ENCODE measurements around the gene ALK. TPM values are rescaled to one million over a fixed set of nuclear protein-coding genes. Genes with fewer than 3 reads are reported as not detected.

ALK gene
- total and polyA plus RNA-seq, 2 experiments from 2014 or later: 0.35 TPM; not detected in 1

DNA sequence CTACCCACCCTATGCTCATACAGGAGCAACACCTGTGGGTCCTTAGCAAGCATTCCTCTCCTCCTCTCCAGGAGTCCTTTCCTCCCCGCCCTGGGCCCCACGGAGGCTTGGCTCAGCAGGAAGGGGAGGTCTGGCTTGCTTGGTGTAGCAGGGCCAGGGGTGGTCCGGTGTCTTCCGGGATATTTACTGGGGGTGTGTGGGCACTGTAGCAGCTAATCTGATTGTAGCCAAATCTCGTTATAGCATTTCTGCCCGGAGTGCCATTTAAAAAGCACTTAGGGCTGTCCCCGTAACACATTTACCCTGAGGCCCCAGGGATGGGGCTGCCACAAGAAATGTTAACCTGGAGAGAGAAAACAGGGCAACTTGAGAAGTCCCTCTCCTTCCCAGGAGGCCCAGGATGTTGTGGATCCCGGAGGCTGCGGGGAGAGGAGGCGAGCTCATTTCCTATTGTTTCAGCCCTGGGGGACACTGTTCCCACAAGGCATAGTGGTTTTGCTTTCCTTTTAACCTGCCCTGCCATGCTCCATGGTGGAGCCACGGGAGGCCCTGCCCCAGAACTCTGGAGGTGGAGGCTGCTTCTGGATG is 671.6 kb downstream of the ALK start:
- no peak overlapping the region for H3K4me3 ChIP-seq
- peaks cover 7% of the 10 kb centered on the region for H3K27me3 Mint-ChIP-seq (ENCODE audit: insufficient read depth, low read depth, poor library complexity)
- H3K27ac ChIP-seq (ENCODE audit: low read depth): no peak overlapping the region
- no peak overlapping the region for H2AFZ ChIP-seq
- DNase-seq (ENCODE audit: low spot score) (no peak), ATAC-seq (no peak)
- H3K27me3 ChIP-seq (ENCODE audit: insufficient read depth): no peaks in the 10 kb centered on the region
- no peaks in the 10 kb centered on the region for H3K4me1 Mint-ChIP-seq
- no peaks in the 10 kb centered on the region for H3K36me3 ChIP-seq (ENCODE audit: insufficient read depth)
- no peak overlapping the region for H3K4me3 Mint-ChIP-seq
- no peaks in the 10 kb centered on the region for H4K20me1 ChIP-seq (replicated peaks; ENCODE audit: insufficient read depth)
- TF ChIP-seq ZNF462 (CRISPR knock-in tag; IDR thresholded peaks at IDR 0.05) (no peak), ZNF114 (CRISPR knock-in tag; IDR thresholded peaks at IDR 0.05) (no peak), NANOG (IDR thresholded peaks at IDR 0.05; ENCODE audit: borderline replicate concordance) (no peak), JUNB (IDR thresholded peaks at IDR 0.05; ENCODE audit: unreplicated experiment) (no peak), POLR2AphosphoS5 (IDR thresholded peaks at IDR 0.05; ENCODE audit: low read depth) (no peak), ZNF331 (CRISPR knock-in tag; IDR thresholded peaks at IDR 0.05; ENCODE audit: low read depth) (no peak), EZH2phosphoT487 (IDR thresholded peaks at IDR 0.05; ENCODE audit: unreplicated experiment) (no peak), EZH2 (IDR thresholded peaks at IDR 0.05; ENCODE audit: low read depth, unreplicated experiment) (no peak)
- TF ChIP-seq, protein P1, sequence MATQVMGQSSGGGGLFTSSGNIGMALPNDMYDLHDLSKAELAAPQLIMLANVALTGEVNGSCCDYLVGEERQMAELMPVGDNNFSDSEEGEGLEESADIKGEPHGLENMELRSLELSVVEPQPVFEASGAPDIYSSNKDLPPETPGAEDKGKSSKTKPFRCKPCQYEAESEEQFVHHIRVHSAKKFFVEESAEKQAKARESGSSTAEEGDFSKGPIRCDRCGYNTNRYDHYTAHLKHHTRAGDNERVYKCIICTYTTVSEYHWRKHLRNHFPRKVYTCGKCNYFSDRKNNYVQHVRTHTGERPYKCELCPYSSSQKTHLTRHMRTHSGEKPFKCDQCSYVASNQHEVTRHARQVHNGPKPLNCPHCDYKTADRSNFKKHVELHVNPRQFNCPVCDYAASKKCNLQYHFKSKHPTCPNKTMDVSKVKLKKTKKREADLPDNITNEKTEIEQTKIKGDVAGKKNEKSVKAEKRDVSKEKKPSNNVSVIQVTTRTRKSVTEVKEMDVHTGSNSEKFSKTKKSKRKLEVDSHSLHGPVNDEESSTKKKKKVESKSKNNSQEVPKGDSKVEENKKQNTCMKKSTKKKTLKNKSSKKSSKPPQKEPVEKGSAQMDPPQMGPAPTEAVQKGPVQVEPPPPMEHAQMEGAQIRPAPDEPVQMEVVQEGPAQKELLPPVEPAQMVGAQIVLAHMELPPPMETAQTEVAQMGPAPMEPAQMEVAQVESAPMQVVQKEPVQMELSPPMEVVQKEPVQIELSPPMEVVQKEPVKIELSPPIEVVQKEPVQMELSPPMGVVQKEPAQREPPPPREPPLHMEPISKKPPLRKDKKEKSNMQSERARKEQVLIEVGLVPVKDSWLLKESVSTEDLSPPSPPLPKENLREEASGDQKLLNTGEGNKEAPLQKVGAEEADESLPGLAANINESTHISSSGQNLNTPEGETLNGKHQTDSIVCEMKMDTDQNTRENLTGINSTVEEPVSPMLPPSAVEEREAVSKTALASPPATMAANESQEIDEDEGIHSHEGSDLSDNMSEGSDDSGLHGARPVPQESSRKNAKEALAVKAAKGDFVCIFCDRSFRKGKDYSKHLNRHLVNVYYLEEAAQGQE (IDR thresholded peaks at IDR 0.05; ENCODE audit: unreplicated experiment): no peak
- H3K4me2 ChIP-seq: no peak overlapping the region
- no peaks in the 10 kb centered on the region for H3K36me3 Mint-ChIP-seq (ENCODE audit: low read depth)
- H3K79me2 ChIP-seq (replicated peaks; ENCODE audit: insufficient read depth): no peaks in the 10 kb centered on the region
- H3K9me3 Mint-ChIP-seq: no peaks in the 10 kb centered on the region
- no peaks in the 10 kb centered on the region for H3F3A ChIP-seq (replicated peaks; ENCODE audit: low read depth)
- no peaks in the 10 kb centered on the region for H3K4me1 ChIP-seq (ENCODE audit: insufficient read depth)
- H3K27ac Mint-ChIP-seq: no peak overlapping the region
- H3K9me2 ChIP-seq (ENCODE audit: insufficient read depth): 0 out of 2 replicates have a peak, but pooled peaks cover 6% of the 10 kb centered on the region
